Astrocyte (in vitro differentiated cells and primary cell): Measurements from ENCODE around the gene SPTBN1. TPM values are rescaled to one million over a fixed set of nuclear protein-coding genes. Genes with fewer than 3 reads are reported as not detected.

Experiments used
- DNase-seq: peaks from one replicate; pipeline ENCODE4 v3.0.0-alpha.2; 2010; ENCODE audit warnings: low read depth
- FAIRE-seq: peaks from 2 replicates; lab custom pipeline; 2011; peaks lifted over from hg19 to GRCh38; lab: Jason Lieb, UNC
- H2AFZ ChIP-seq: 2 replicates; pipeline ENCODE4 v1.6.0; 2012; ENCODE audit warnings: low read depth, low read length, inconsistent platforms
- H3K27ac ChIP-seq: 2 replicates; pipeline ENCODE4 v1.5.1; 2011; ENCODE audit warnings: low read depth, low read length, inconsistent platforms
- H3K27me3 ChIP-seq: 2 replicates; pipeline ENCODE4 v1.6.0; 2011; ENCODE audit warnings: low read length, inconsistent platforms; ENCODE audit not compliant: insufficient read depth
- H3K36me3 ChIP-seq: 2 replicates; pipeline ENCODE4 v1.5.1; 2011; ENCODE audit warnings: low read length, inconsistent platforms; ENCODE audit not compliant: insufficient read depth
- H3K4me1 ChIP-seq: 2 replicates; pipeline ENCODE4 v1.5.1; 2011; ENCODE audit warnings: low read length, inconsistent platforms; ENCODE audit not compliant: insufficient read depth
- H3K4me2 ChIP-seq: 2 replicates; pipeline ENCODE4 v1.6.0; 2012; ENCODE audit warnings: low read length, inconsistent platforms
- H3K4me3 ChIP-seq: 2 replicates; pipeline ENCODE4 v1.5.1; 2011; ENCODE audit warnings: low read depth, mild to moderate bottlenecking, low read length, inconsistent platforms; ENCODE audit not compliant: insufficient read depth
- H3K79me2 ChIP-seq: 2 replicates; pipeline ENCODE4 v1.6.0; 2012; ENCODE audit warnings: mild to moderate bottlenecking, low read length, inconsistent platforms; ENCODE audit not compliant: insufficient read depth
- H3K9ac ChIP-seq: 2 replicates; pipeline ENCODE4 v1.6.0; 2012; ENCODE audit warnings: mild to moderate bottlenecking, low read length, inconsistent platforms
- H3K9me3 ChIP-seq: 2 replicates; pipeline ENCODE4 v1.5.1; 2012; ENCODE audit warnings: low read depth, mild to moderate bottlenecking, low read length, inconsistent platforms; ENCODE audit not compliant: insufficient read depth
- H4K20me1 ChIP-seq: 2 replicates; pipeline ENCODE4 v1.6.0; 2012; ENCODE audit warnings: low read length, inconsistent platforms; ENCODE audit not compliant: insufficient read depth
- H3K27ac Mint-ChIP-seq: one replicate; pipeline ENCODE4 v1.8.0; 2021; ENCODE audit warnings: mild to moderate bottlenecking, mixed read lengths; ENCODE audit not compliant: unreplicated experiment
- H3K27me3 Mint-ChIP-seq: one replicate; pipeline ENCODE4 v1.8.0; 2021; ENCODE audit warnings: low read depth, mixed read lengths; ENCODE audit not compliant: unreplicated experiment
- H3K36me3 Mint-ChIP-seq: one replicate; pipeline ENCODE4 v1.8.0; 2021; ENCODE audit warnings: low read depth, mixed read lengths; ENCODE audit not compliant: unreplicated experiment
- H3K4me1 Mint-ChIP-seq: one replicate; pipeline ENCODE4 v1.8.0; 2021; ENCODE audit warnings: low read depth, mixed read lengths; ENCODE audit not compliant: unreplicated experiment
- H3K4me3 Mint-ChIP-seq: one replicate; pipeline ENCODE4 v1.8.0; 2021; ENCODE audit warnings: mild to moderate bottlenecking, moderate library complexity, mixed read lengths; ENCODE audit not compliant: unreplicated experiment
- H3K9me3 Mint-ChIP-seq: one replicate; pipeline ENCODE4 v1.8.0; 2021; ENCODE audit warnings: mild to moderate bottlenecking, mixed read lengths; ENCODE audit not compliant: unreplicated experiment
- CTCF ChIP-seq: IDR thresholded peaks from 2 replicates; pipeline ENCODE4 v1.5.1; 2011; ENCODE audit warnings: low read depth, mild to moderate bottlenecking, inconsistent platforms, low read length, moderate library complexity; ENCODE audit not compliant: insufficient read depth
- EZH2 ChIP-seq: IDR thresholded peaks from 2 replicates; pipeline ENCODE4 v1.6.1; 2012; ENCODE audit warnings: mild to moderate bottlenecking, low read length, inconsistent platforms; ENCODE audit not compliant: insufficient read depth
- total RNA-seq: library from RNA; stranded (reverse); gene quantifications from 2 replicates; pipeline ENCODE4 v1.2.1, GENCODE V29; 2021

Gene SPTBN1
- total RNA-seq, 1 donor from 2014 or later: 311 TPM

GRCh38 chr2:54579061-54579681 lies 123.0 kb downstream of the SPTBN1 start:
- Histone ChIP-seq H4K20me1 (peaks cover 53% of the 10 kb centered on the region), H3K36me3 (peaks cover 9% of the 10 kb centered on the region), H3K79me2 (peaks cover 99% of the 10 kb centered on the region), H2AFZ (no peak overlapping the region), H3K9ac (no peak overlapping the region), H3K4me2 (no peak overlapping the region), H3K4me3 (no peak overlapping the region), H3K27me3 (no peaks in the 10 kb centered on the region), H3K9me3 (no peaks in the 10 kb centered on the region), H3K4me1 (peaks cover 40% of the 10 kb centered on the region), H3K27ac (no peak overlapping the region)
- FAIRE-seq (no peak), DNase-seq (no peak)
- H3K36me3 Mint-ChIP-seq: peaks cover 19% of the 10 kb centered on the region
- no peak overlapping the region for H3K4me3 Mint-ChIP-seq
- no peak overlapping the region for H3K27ac Mint-ChIP-seq
- peaks cover 58% of the 10 kb centered on the region for H3K4me1 Mint-ChIP-seq
- H3K9me3 Mint-ChIP-seq: no peaks in the 10 kb centered on the region
- TF ChIP-seq EZH2: no peak
- TF ChIP-seq CTCF: no peak
- no peaks in the 10 kb centered on the region for H3K27me3 Mint-ChIP-seq

GRCh38 chr2:54579682-54580620 lies 123.8 kb downstream of the SPTBN1 start:
- H3K4me2 ChIP-seq: peak overlapping the region; percentile 1

More at GRCh38 chr2:54579682-54580620, 123.8 kb downstream of the SPTBN1 start:
- H3K9ac ChIP-seq: peak overlapping the region; percentile 19
- DNase-seq: no peak
- peak overlapping the region; percentile 83 for H3K27ac Mint-ChIP-seq
- H3K4me1 ChIP-seq: peaks cover 33% of the 10 kb centered on the region
- H3K36me3 Mint-ChIP-seq: peaks cover 12% of the 10 kb centered on the region
- FAIRE-seq: no peak
- peaks cover 56% of the 10 kb centered on the region for H4K20me1 ChIP-seq
- peak overlapping the region; percentile 64 for H3K4me3 Mint-ChIP-seq
- no peaks in the 10 kb centered on the region for H3K27me3 Mint-ChIP-seq
- H3K36me3 ChIP-seq: peaks cover 8% of the 10 kb centered on the region
- no peak overlapping the region for H2AFZ ChIP-seq
- H3K4me3 ChIP-seq: no peak overlapping the region
- no peaks in the 10 kb centered on the region for H3K9me3 Mint-ChIP-seq
- peaks cover 50% of the 10 kb centered on the region for H3K4me1 Mint-ChIP-seq
- TF ChIP-seq EZH2 (no peak), CTCF (no peak)
- no peak overlapping the region for H3K27ac ChIP-seq
- no peaks in the 10 kb centered on the region for H3K9me3 ChIP-seq
- no peaks in the 10 kb centered on the region for H3K27me3 ChIP-seq
- peaks cover 99% of the 10 kb centered on the region for H3K79me2 ChIP-seq
